Erythroblast (primary cell): ENCODE measurements around the gene LHPP.

ENCODE experiments used
- DNase-seq, 2 experiments: peaks; one replicate each; lab custom pipeline; 2025; lab: John Stamatoyannopoulos, UW
- GATA1 ChIP-seq: IDR thresholded peaks from 2 replicates; pipeline ENCODE4 v1.6.1; 2011; ENCODE audit warnings: low read depth, mild to moderate bottlenecking, control low read depth, low read length, moderate library complexity
- POLR2A ChIP-seq: IDR thresholded peaks from 2 replicates; pipeline ENCODE4 v1.6.1; 2011; ENCODE audit warnings: mild to moderate bottlenecking, low read length

The LHPP gene

DNA sequence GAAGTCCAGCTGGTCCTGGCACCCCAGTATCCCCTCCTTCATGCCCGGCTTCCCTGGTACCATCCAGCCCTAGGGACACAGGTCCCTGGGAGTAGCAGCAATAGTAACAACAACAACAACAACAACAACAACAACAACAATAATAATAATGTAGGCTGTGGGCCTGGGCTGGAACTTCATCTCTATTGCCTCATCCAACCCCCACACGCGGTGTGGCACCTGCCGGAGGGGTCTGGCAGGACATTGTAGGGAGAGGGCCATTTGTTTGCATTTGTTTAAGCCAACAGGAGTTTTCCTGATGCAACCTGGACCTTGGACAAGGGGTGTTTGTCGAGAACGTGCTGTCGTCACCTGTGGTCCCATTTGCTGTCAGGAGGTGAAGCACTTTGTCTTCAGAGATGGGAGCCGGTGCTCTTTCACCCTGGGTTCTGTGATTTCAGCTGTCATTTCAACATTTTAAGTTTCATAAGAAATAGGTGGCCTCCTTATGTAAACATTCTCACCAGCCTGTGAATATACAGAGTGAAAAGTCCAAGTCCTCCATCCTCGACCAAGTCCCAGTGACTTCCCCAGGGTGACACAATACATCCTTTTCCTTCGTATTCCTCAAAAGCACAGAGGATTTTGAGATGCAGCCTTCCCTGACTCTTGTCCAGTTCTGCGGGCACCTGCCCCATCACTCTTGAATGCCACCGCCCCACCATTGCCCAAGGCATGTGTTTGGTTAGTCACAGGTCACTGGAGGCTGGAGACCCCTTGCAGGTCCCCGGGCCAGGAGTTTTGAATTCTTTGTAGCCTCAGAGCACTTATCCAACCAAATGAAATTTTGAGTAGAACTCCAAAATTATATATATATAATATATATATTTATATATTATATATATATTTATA, 9.2 kb downstream of the LHPP start:
- no peak for DNase-seq
- TF ChIP-seq POLR2A (no peak), GATA1 (no peak)

DNA sequence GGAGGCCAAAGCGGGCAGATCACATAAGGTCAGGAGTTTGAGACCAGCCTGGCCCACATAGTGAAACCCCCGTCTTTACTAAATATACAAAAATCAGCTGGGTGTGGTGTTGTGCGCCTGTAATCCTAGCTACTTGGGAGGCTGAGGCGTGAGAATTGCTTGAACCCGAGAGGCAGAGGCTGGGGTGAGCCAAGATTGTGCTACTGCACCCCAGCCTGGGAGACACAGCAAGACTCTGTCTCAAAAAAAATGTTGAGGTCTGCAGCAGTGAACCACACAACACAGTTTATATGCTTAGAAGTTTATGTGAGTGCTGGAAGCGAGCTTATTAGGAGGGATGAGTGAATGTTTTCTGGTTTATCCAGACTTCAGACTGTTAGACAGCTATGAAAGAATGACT, 10.4 kb downstream of the LHPP start:
- TF ChIP-seq GATA1 (no peak), POLR2A (no peak)
- DNase-seq = no peak

DNA sequence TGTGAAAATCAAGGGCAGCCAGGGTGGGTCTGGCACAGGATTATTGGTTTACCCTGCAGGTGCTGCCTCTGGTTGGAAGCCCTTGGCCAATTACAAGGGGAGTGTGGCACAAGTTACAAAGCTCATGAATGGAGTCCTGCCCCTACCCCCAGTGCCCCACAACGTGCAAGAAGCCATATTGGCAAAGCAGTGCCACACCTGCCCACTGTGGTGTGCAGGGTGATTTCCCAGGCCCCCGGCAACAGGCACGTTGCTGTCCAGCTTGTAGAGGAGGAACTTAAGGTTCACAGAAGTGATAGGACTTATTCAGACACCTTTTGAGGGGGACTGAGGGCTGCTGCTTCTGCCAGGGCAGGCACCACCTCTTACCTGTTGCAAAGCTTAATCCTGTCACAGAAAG, 11.4 kb downstream of the LHPP start:
- DNase-seq = no peak
- TF ChIP-seq GATA1 (no peak), POLR2A (no peak)

DNA sequence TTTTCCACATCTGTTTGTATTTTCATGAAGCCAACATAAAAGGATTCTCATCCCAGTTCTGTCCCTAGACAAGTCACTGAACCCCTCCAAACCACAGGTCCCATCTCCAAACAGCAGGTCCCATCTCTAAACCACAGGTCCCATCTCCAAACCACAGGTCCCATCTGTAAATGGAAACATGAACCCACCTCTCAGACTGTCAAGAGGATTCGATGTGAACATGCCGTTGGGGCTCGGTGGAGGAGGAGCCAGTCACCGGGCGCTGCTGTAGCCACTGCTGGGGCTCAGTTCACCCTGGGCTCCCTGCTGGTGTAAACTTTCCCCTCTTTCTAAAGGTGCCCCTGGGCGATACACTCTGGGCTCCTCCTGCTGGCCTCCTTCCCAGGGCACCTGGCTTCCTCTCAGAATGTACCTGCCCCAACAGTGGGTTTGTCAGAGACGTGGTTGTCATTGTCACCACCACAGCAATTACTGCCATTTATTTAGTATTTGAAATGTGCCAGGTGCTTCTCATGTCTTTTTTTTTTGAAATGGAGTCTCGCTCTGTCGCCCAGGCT, 13.0 kb downstream of the LHPP start:
- TF ChIP-seq GATA1 = no peak
- TF ChIP-seq POLR2A = no peak
- DNase-seq = no peak

DNA sequence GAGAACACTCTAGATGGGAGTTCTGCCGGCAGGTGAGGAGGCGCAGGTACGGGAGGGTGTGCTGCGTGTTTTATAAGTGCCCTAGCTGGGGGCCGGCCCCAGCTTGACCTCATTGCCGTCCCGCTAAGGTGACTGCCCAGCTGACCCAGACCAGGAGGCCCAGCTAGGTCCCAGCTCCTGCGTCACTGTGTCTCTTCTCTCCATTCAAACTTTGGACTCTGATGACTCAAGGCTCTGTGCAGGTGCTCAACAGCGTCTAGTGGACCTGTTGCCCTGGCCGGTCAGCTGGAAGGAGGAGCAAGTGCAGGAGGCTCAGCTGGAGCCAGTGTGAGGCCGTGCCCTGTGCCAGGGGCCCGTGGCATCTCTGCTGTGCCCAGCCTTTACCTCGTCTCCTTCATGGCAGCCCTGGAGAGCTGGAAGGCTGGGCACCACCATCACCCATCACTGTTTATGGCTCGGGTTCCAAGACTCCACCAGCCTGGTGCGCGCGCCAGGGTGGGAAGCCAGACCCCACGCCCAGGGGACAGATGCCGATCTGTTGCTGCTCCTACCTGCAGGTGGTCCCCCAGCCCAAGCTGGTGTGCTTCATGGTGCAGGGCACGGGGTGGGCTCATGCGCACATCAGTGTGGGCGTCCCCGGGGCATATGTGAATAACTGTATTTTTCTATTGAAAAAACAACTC, 14.6 kb downstream of the LHPP start:
- TF ChIP-seq GATA1 (no peak), POLR2A (no peak)
- DNase-seq = no peak

DNA sequence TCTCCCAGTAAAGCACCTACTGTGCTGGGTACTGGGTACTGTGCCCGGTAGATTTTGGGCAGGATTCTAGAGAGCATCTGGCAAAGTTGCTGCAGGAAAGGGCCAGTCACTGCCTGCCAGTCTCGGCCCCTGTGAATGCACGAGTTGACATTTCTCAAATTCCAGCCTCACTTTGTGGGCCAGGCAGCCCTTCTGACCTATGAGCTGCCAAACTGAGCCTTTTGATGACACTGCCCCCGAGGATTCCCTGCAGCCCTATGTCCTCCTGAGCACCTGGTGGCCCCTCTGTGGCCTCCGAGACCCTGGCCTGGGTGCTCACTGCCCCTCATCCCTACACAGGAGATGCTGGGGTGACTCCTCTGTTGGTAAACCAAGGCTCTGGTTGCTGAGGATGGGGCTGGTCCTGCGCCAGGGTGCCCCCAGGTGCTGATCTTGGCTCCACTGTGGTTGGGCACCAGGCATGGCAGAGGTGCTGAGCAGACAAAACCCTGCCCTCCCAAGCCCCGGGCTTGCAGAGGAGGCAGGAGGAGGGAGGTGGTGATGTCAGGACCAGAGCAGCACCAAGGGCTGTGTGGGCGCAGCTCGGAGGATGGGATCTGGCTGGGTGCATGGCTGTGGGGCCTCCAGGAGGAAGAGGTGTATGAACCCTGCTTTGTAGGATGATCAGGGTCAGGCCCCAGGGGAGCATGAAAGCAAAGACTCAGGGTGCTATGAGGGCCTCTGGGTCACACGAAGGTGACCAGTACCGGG, 16.2 kb downstream of the LHPP start:
- no peak for DNase-seq
- TF ChIP-seq POLR2A (no peak), GATA1 (no peak)

DNA sequence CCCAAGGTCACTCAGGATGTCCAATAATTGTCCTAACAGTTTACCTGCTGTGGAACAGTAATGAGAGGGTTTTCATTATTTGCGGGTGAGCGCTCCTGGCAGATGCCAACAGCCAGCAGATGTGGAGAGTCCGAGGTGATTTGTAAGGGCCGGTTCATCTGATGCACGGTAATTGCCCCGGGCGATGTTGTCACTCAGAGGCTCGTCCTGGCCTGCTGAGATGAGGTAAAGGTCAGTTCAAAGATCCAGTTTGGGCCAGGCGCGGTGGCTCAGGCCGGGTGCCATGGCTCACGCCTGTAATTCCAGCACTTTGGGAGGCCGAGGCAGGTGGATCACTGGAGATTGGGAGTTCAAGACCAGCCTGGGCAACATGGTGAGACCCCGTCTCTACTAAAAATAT, 16.9 kb downstream of the LHPP start:
- TF ChIP-seq POLR2A (no peak), GATA1 (no peak)

DNA sequence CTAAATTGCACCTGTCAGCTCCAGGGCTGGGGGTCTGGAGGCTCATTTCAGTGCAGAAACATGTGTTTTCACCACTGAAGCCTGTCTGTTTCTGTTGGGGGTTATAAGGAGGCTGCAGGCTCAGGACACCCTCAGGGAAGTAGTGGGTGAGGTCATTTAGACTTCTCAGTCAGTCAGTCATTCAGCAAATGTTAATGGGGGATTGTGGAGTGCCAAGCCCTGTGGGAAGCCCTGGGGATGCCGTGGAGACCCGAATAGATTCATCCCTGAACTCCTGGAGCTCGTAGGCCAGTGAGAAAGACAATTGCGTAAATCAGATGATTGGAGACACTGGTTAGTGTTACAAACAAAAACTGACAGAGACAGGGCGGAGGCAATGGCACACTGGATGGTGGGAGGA, 19.2 kb downstream of the LHPP start:
- no peak for TF ChIP-seq GATA1
- TF ChIP-seq POLR2A = no peak
- no peak for DNase-seq

More for the DNA sequence above, 16.9 kb downstream of the LHPP start:
- DNase-seq = no peak

DNA sequence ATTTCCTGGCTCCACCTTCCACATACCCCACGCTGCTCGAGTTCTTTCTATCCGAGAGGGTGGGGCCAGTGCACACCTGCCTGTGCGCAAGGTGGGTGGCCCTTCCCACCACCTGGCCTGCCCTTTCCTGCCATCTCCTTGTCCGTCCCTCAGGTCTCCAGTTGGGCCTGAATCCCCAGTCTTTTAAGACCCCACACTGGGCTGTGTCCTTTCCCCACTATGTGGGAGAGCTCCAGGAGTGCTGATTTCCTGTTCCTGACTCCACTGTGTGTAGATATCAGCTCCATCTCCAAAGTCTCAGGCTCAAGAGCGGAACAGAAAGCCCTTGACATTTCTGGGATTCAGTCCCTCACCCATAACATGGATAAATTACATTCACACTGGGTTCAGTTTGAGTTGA, 20.1 kb downstream of the LHPP start:
- no peak for DNase-seq
- TF ChIP-seq POLR2A (no peak), GATA1 (no peak)

DNA sequence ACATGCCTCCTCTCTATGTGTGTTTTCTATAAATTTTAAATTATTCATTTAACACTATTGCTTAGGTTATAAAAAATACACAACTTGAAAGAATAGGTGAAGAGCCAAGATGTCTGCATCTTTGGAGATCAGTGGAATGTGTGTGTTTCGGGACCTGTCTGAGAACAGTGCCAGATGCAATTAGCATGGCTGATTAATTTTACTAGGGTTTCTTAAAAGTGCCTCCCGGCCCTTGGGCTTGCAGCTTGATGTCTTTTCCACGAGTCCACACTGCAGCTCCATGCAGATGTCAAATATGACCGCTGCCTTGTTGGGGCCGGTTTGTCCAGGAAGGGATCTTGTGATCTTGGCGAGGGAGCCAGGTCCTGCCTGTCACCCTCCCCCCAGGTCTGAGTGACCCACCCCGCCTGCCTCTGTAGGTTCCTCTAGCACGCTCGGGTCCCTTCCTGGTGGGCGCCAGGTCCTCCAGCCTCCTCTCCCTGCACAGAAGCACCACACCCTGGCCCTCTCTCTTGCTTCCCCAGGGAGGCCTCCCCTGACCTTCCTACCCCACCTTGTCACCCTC, 20.7 kb downstream of the LHPP start:
- TF ChIP-seq GATA1 (no peak), POLR2A (no peak)
- no peak for DNase-seq

DNA sequence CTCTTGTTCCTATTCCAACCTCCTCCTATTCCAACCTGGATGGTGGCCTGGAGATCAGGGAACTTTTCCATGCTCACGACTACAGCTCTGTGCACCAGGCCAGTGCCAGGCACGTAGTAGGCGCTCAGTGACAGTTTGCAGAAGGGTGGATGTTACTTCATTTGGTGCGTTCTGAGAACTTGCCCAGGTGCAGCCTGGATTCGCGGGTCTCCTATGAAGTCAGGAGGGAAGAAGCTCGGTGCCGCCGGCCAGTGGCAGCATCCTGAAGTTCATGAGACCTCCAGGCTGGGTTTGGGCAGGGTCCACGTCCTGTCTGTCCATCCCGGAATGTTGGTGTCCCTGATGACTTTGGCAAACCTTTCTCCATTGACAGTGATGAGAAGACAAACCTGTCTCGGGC, 21.3 kb downstream of the LHPP start:
- no peak for DNase-seq
- no peak for TF ChIP-seq GATA1
- no peak for TF ChIP-seq POLR2A

DNA sequence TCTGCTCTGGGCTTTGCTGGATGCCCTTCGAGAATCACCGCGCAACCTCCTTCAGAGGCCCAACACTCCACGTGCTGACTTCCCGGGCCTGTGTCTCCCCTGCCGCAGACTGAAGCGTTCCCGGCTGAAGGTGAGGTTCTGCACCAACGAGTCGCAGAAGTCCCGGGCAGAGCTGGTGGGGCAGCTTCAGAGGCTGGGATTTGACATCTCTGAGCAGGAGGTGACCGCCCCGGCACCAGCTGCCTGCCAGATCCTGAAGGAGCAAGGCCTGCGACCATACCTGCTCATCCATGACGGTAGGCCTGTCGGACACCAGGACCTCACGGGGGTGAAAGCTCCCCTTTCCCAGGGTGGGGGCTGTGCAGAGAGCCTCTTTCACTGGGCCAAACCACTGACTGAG, 22.4 kb downstream of the LHPP start:
- no peak for TF ChIP-seq POLR2A
- no peak for TF ChIP-seq GATA1
- no peak for DNase-seq

DNA sequence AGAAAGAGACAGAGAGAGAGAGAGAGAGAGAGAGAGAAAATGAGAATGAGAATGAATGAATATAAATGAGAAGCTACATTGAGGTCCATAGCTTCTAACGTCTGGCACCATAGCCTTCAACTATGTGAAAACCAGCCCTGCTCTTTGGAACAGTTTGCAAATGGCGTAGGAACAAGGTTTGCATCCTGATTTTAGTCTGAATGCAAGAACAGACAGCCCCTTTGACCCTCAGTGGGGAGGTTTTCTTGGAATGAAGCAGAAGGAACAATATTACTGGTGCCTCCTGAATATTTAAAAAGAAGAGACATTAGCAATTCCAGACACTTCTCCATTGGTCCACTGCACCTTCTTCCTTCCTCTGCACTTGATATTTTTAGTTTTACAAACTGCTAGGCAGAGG, 23.0 kb downstream of the LHPP start:
- no peak for TF ChIP-seq GATA1

More for the DNA sequence above, 23.0 kb downstream of the LHPP start:
- DNase-seq = no peak
